Breast epithelium (tissue), 4 donors: ENCODE results near the gene NRF1. TPM values are rescaled to one million over a fixed set of nuclear protein-coding genes. Genes with fewer than 3 reads are reported as not detected.
A peak's percentile ranks its signal among the peaks of the same experiment; 100 is the strongest.

ENCODE experiments used
- DNase-seq, 2 donors: peaks; one replicate each; pipeline ENCODE4 v3.0.0-alpha.2; 2019; ENCODE audit warnings: low spot score in 2 of 2
- H3K27ac ChIP-seq, 2 donors: fragments of 200-600 bp; sonication (generic) in 1 of 2; one replicate each; pipeline ENCODE4 v1.5.1; 2016 to 2019; ENCODE audit warnings: mild to moderate bottlenecking in 1 of 2
- H3K27me3 ChIP-seq, 2 donors: fragments of 200-600 bp; sonication (generic) in 1 of 2; one replicate each; pipeline versions ENCODE4 v1.5.1 to v1.6.0; 2017 to 2019; ENCODE audit warnings: control low read depth in 1 of 2, mild to moderate bottlenecking in 1 of 2
- H3K36me3 ChIP-seq: fragments of 200-600 bp; one replicate; pipeline ENCODE4 v1.5.1; 2019
- H3K4me1 ChIP-seq, 2 donors: fragments of 200-600 bp; sonication (generic); one replicate each; pipeline ENCODE4 v1.5.1; 2016 to 2019; ENCODE audit warnings: control low read depth in 1 of 2
- H3K4me3 ChIP-seq, 3 donors: fragments of 200-600 bp; sonication (generic); 1 replicate in 2 of 3; 2 replicates in 1 of 3; pipeline ENCODE4 v1.5.1; 2016 to 2019; ENCODE audit warnings: mild to moderate bottlenecking in 3 of 3, moderate library complexity in 2 of 3
- H3K9me3 ChIP-seq, 2 donors: fragments of 200-600 bp; sonication (generic) in 1 of 2; one replicate each; pipeline ENCODE4 v1.5.1; 2016 to 2019; ENCODE audit warnings: control low read depth in 1 of 2
- POLR2A ChIP-seq: fragments of 450-650 bp; IDR thresholded peaks from one replicate; pipeline ENCODE4 v1.6.1; 2016; ENCODE audit warnings: antibody characterized with exemption, mild to moderate bottlenecking, moderate library complexity
- POLR2AphosphoS5 ChIP-seq, 3 donors: sonication (generic); formaldehyde crosslinking; IDR thresholded peaks; one replicate each; pipeline ENCODE4 v1.6.1; 2017; ENCODE audit warnings: antibody characterized with exemption in 3 of 3
- intact Hi-C: fragments of 100-400 bp; cut with DNase I; formaldehyde crosslinking; loops from one replicate; pipeline ENCODE4 v1.15.1; 2023; ENCODE audit warnings: low total_unique reads
- total RNA-seq, 3 donors: library from RNA; depleted of rRNA; stranded (reverse); fragments of >200 nt; gene quantifications; one replicate each; pipeline ENCODE4 v1.1.0, GENCODE V29; 2016
- TF ChIP-seq, protein P1 (sequence below), 3 donors: fragments of 450-650 bp; IDR thresholded peaks; one replicate each; pipeline ENCODE4 v1.5.1; 2016 to 2017; ENCODE audit warnings: antibody characterized with exemption in 3 of 3, mild to moderate bottlenecking in 3 of 3, moderate library complexity in 3 of 3

NRF1 gene
- total RNA-seq, 3 donors from 2014 or later = 24.5 to 29.2 (median 27.2) TPM

GRCh38 chr7:129684777-129685176, 73.3 kb downstream of the NRF1 start:
- H3K9me3 ChIP-seq = no peaks in the 10 kb centered on the region
- intact Hi-C loops = no loop called here
- DNase-seq = no peak
- no peaks in the 10 kb centered on the region for H3K36me3 ChIP-seq
- H3K4me1 ChIP-seq = no peaks in the 10 kb centered on the region
- H3K27me3 ChIP-seq = no peaks in the 10 kb centered on the region
- H3K4me3 ChIP-seq = no peak overlapping the region
- TF ChIP-seq, protein P1, sequence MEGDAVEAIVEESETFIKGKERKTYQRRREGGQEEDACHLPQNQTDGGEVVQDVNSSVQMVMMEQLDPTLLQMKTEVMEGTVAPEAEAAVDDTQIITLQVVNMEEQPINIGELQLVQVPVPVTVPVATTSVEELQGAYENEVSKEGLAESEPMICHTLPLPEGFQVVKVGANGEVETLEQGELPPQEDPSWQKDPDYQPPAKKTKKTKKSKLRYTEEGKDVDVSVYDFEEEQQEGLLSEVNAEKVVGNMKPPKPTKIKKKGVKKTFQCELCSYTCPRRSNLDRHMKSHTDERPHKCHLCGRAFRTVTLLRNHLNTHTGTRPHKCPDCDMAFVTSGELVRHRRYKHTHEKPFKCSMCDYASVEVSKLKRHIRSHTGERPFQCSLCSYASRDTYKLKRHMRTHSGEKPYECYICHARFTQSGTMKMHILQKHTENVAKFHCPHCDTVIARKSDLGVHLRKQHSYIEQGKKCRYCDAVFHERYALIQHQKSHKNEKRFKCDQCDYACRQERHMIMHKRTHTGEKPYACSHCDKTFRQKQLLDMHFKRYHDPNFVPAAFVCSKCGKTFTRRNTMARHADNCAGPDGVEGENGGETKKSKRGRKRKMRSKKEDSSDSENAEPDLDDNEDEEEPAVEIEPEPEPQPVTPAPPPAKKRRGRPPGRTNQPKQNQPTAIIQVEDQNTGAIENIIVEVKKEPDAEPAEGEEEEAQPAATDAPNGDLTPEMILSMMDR (IDR thresholded peaks at IDR 0.05) = no peak
- no peak for TF ChIP-seq POLR2AphosphoS5 (IDR thresholded peaks at IDR 0.05)
- TF ChIP-seq POLR2A = no peak
- no peak overlapping the region for H3K27ac ChIP-seq

DNA sequence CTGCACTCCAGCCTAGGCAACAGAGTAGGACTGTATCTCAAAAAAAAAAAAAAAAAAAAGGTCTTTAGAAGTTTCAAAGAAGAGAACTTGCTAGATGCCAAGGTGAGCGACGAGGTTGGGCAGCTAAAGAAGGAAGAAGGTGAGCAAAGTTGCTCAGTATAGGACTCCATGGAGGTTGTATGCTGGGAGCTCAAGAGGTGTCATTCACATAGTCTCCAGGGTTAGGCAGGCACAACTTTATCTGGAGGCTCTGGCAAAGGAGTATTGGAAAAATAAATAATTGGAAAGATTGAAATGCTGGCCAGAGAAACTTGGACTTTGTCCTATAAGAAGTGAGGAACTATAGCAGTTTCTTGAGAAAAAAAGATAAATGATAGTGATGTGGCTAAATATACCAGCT, 74.5 kb downstream of the NRF1 start:
- DNase-seq = no peak
- TF ChIP-seq POLR2AphosphoS5 (IDR thresholded peaks at IDR 0.05) (no peak), POLR2A (no peak)
- TF ChIP-seq, protein P1 (IDR thresholded peaks at IDR 0.05) = no peak
- Histone ChIP-seq H3K9me3 (no peaks in the 10 kb centered on the region), H3K4me1 (no peaks in the 10 kb centered on the region), H3K27ac (no peak overlapping the region), H3K27me3 (no peaks in the 10 kb centered on the region), H3K4me3 (no peak overlapping the region), H3K36me3 (no peaks in the 10 kb centered on the region)
- intact Hi-C loops = no loop called here

- Histone ChIP-seq H3K9me3 (no peaks in the 10 kb centered on the region), H3K27me3 (no peaks in the 10 kb centered on the region), H3K27ac (no peak overlapping the region), H3K4me1 (no peaks in the 10 kb centered on the region), H3K36me3 (no peaks in the 10 kb centered on the region), H3K4me3 (no peak overlapping the region)
- intact Hi-C loops = no loop called here
- TF ChIP-seq, protein P1 (IDR thresholded peaks at IDR 0.05) = no peak
- TF ChIP-seq POLR2AphosphoS5 (IDR thresholded peaks at IDR 0.05) (no peak), POLR2A (no peak)
- no peak for DNase-seq
Measured at GRCh38 chr7:129688503-129689222, 77.1 kb downstream of the NRF1 start.

- peak overlapping the region in 1 of 2 donors; percentile 54 for H3K27ac ChIP-seq
- no peak overlapping the region for H3K4me3 ChIP-seq
- no peak for TF ChIP-seq POLR2A
- no peak for TF ChIP-seq POLR2AphosphoS5 (IDR thresholded peaks at IDR 0.05)
- TF ChIP-seq, protein P1 (IDR thresholded peaks at IDR 0.05) = no peak
- H3K27me3 ChIP-seq = no peaks in the 10 kb centered on the region
- H3K36me3 ChIP-seq = no peaks in the 10 kb centered on the region
- no peak for DNase-seq
- no peaks in the 10 kb centered on the region for H3K9me3 ChIP-seq
- intact Hi-C loops = no loop called here
- no peaks in the 10 kb centered on the region for H3K4me1 ChIP-seq
Measured at GRCh38 chr7:129689995-129690581, 78.6 kb downstream of the NRF1 start.

GRCh38 chr7:129690701-129691100, 79.2 kb downstream of the NRF1 start:
- H3K27ac ChIP-seq = no peak overlapping the region
- intact Hi-C loops = no loop called here
- no peak overlapping the region for H3K4me3 ChIP-seq
- DNase-seq = no peak
- H3K4me1 ChIP-seq = no peaks in the 10 kb centered on the region
- no peak for TF ChIP-seq POLR2A
- TF ChIP-seq, protein P1 (IDR thresholded peaks at IDR 0.05) = no peak
- no peak for TF ChIP-seq POLR2AphosphoS5 (IDR thresholded peaks at IDR 0.05)
- no peaks in the 10 kb centered on the region for H3K9me3 ChIP-seq
- no peaks in the 10 kb centered on the region for H3K36me3 ChIP-seq
- H3K27me3 ChIP-seq = no peaks in the 10 kb centered on the region
